OCI-LY3 (cell line): ENCODE measurements around the gene POU2F1.

Source experiments
- H2AFZ ChIP-seq: fragments of 200-600, 300-600 bp; shearing (Covaris generic); 2 replicates; pipeline ENCODE4 v1.6.0; 2014; ENCODE audit warnings: antibody characterized with exemption, low read depth, low read length
- H3K27ac ChIP-seq: fragments of 200-600, 300-600 bp; sonication (generic); 2 replicates; pipeline ENCODE4 v1.5.1; 2014; ENCODE audit warnings: mild to moderate bottlenecking, low read length, moderate library complexity, mixed read lengths
- H3K27me3 ChIP-seq: fragments of 200-600, 300-600 bp; sonication (generic); 2 replicates; pipeline ENCODE4 v1.6.1; 2014; ENCODE audit warnings: low read depth, low read length, mixed read lengths
- H3K36me3 ChIP-seq: fragments of 200-600, 300-600 bp; sonication (generic); replicated peaks from 2 replicates; pipeline ENCODE3; 2014; ENCODE audit warnings: low read depth, low read length, mixed read lengths
- H3K4me1 ChIP-seq: fragments of 300-600, 200-600 bp; sonication (generic); 2 replicates; pipeline ENCODE4 v1.6.1; 2014; ENCODE audit warnings: low read length, mixed read lengths
- H3K4me2 ChIP-seq: fragments of 200-600, 300-600 bp; sonication (generic); 2 replicates; pipeline ENCODE4 v1.6.1; 2014; ENCODE audit warnings: low read length, mixed read lengths
- H3K4me3 ChIP-seq: fragments of 300-600, 200-600 bp; sonication (generic); 2 replicates; pipeline ENCODE4 v1.5.1; 2014; ENCODE audit warnings: antibody characterized with exemption, mild to moderate bottlenecking, low read length, moderate library complexity
- H3K79me2 ChIP-seq: fragments of 300-600, 200-600 bp; shearing (Covaris generic); 2 replicates; pipeline ENCODE4 v1.6.1; 2014; ENCODE audit warnings: mild to moderate bottlenecking, low read length, mixed read lengths
- H3K9ac ChIP-seq: fragments of 300-600, 200-600 bp; shearing (Covaris generic); 2 replicates; pipeline ENCODE4 v1.6.0; 2014; ENCODE audit warnings: mild to moderate bottlenecking, low read length, moderate library complexity
- H3K9me3 ChIP-seq: fragments of 200-600, 300-600 bp; shearing (Covaris generic); 2 replicates; pipeline ENCODE4 v1.6.1; 2014; ENCODE audit warnings: low read length, mixed read lengths; ENCODE audit not compliant: insufficient read depth
- H4K20me1 ChIP-seq: fragments of 200-600, 300-600 bp; sonication (generic); 2 replicates; pipeline ENCODE4 v1.6.1; 2016; ENCODE audit warnings: low read length, mixed read lengths; ENCODE audit not compliant: insufficient read depth
- CTCF ChIP-seq: fragments of 200-600, 300-600 bp; sonication (generic); IDR thresholded peaks from 2 replicates; pipeline ENCODE4 v1.5.1; 2014; ENCODE audit warnings: antibody characterized with exemption, low read length, low read depth
- EZH2phosphoT487 ChIP-seq: fragments of 200-600 bp; shearing (Covaris generic); IDR thresholded peaks from 2 replicates; pipeline ENCODE4 v1.6.1; 2018; ENCODE audit warnings: antibody characterized with exemption, mixed run types, low read depth

POU2F1 gene

GRCh38 chr1:167263819-167264464 is 43.3 kb downstream of the POU2F1 start:
- H3K4me2 ChIP-seq = peak overlapping the region; percentile 27; the same call in 1 of the 2 replicates
- H3K4me1 ChIP-seq = peaks cover 15% of the 10 kb centered on the region
- H3K79me2 ChIP-seq = peaks cover 73% of the 10 kb centered on the region
- H4K20me1 ChIP-seq = peaks cover 45% of the 10 kb centered on the region
- no peaks in the 10 kb centered on the region for H3K36me3 ChIP-seq
- TF ChIP-seq CTCF (no peak), EZH2phosphoT487 (no peak)
- no peaks in the 10 kb centered on the region for H3K9me3 ChIP-seq
- H3K27me3 ChIP-seq = no peaks in the 10 kb centered on the region
- H2AFZ ChIP-seq = no peak overlapping the region
- no peak overlapping the region for H3K27ac ChIP-seq
- no peak overlapping the region for H3K4me3 ChIP-seq
- no peak overlapping the region for H3K9ac ChIP-seq

- Histone ChIP-seq H4K20me1 (peaks cover 37% of the 10 kb centered on the region), H3K79me2 (peaks cover 76% of the 10 kb centered on the region)
Measured at GRCh38 chr1:167266965-167267364, 46.3 kb downstream of the POU2F1 start.

GRCh38 chr1:167268347-167268787 is 47.7 kb downstream of the POU2F1 start:
- no peaks in the 10 kb centered on the region for H3K9me3 ChIP-seq
- H3K36me3 ChIP-seq = no peaks in the 10 kb centered on the region
- H3K4me1 ChIP-seq = peaks cover 29% of the 10 kb centered on the region
- peaks cover 29% of the 10 kb centered on the region for H4K20me1 ChIP-seq
- no peak overlapping the region for H3K4me3 ChIP-seq
- no peak overlapping the region for H3K4me2 ChIP-seq
- TF ChIP-seq EZH2phosphoT487 (no peak), CTCF (no peak)
- no peak overlapping the region for H3K27ac ChIP-seq
- H3K9ac ChIP-seq = no peak overlapping the region
- no peak overlapping the region for H2AFZ ChIP-seq
- H3K27me3 ChIP-seq = no peaks in the 10 kb centered on the region
- H3K79me2 ChIP-seq = peaks cover 77% of the 10 kb centered on the region

More at GRCh38 chr1:167266965-167267364, 46.3 kb downstream of the POU2F1 start:
- no peaks in the 10 kb centered on the region for H3K9me3 ChIP-seq
- H3K27ac ChIP-seq = no peak overlapping the region
- H3K4me3 ChIP-seq = no peak overlapping the region
- no peak overlapping the region for H3K4me2 ChIP-seq
- no peaks in the 10 kb centered on the region for H3K27me3 ChIP-seq
- no peak for TF ChIP-seq CTCF
- H2AFZ ChIP-seq = no peak overlapping the region
- H3K4me1 ChIP-seq = peaks cover 19% of the 10 kb centered on the region
- no peaks in the 10 kb centered on the region for H3K36me3 ChIP-seq
- no peak overlapping the region for H3K9ac ChIP-seq

GRCh38 chr1:167270349-167271092 is 49.8 kb downstream of the POU2F1 start:
- Histone ChIP-seq H3K27ac (no peak overlapping the region), H3K36me3 (no peaks in the 10 kb centered on the region), H3K9me3 (no peaks in the 10 kb centered on the region), H4K20me1 (peaks cover 17% of the 10 kb centered on the region), H3K4me2 (no peak overlapping the region), H3K27me3 (no peaks in the 10 kb centered on the region), H3K79me2 (peaks cover 80% of the 10 kb centered on the region), H2AFZ (no peak overlapping the region), H3K4me1 (peaks cover 23% of the 10 kb centered on the region), H3K4me3 (no peak overlapping the region), H3K9ac (no peak overlapping the region)
- 0 out of 2 replicates have a peak, but pooled peaks have one; percentile 3 for TF ChIP-seq CTCF
- no peak for TF ChIP-seq EZH2phosphoT487
